HEK293T (cell line): Measurements from ENCODE around the gene MACIR.

Experiments
- CTCF ChIA-PET: fragments of 350-600 bp; formaldehyde crosslinking; extraction: SDS; loops from one replicate; lab custom pipeline; 2021; ENCODE audit warnings: antibody characterized with exemption, inconsistent platforms; lab: Yijun Ruan, JAX
- POLR2A ChIA-PET: fragments of 350-600 bp; formaldehyde crosslinking; extraction: SDS; loops from one replicate; lab custom pipeline; 2020; ENCODE audit warnings: antibody characterized with exemption, inconsistent platforms; lab: Yijun Ruan, JAX
- DNase-seq: peaks from one replicate; pipeline ENCODE4 v3.0.0; 2012; ENCODE audit warnings: mixed read lengths; ENCODE audit errors: extremely low spot score
- ARNT ChIP-seq: fragments of 450-650 bp; IDR thresholded peaks from 2 replicates; pipeline ENCODE4 v1.6.1; 2017; ENCODE audit warnings: mild to moderate bottlenecking
- BHLHE40 ChIP-seq: fragments of 450-650 bp; IDR thresholded peaks from 2 replicates; pipeline ENCODE4 v1.6.1; 2016; ENCODE audit warnings: mild to moderate bottlenecking, moderate library complexity, borderline replicate concordance
- CTBP1 ChIP-seq: fragments of 450-650 bp; IDR thresholded peaks from 2 replicates; pipeline ENCODE4 v1.6.1; 2016; ENCODE audit warnings: borderline replicate concordance
- ELF4 ChIP-seq: fragments of 450-650 bp; IDR thresholded peaks from 2 replicates; pipeline ENCODE4 v1.6.1; 2017; ENCODE audit warnings: antibody characterized with exemption
- FOXA1 ChIP-seq: fragments of 450-650 bp; IDR thresholded peaks from 2 replicates; pipeline ENCODE4 v1.6.1; 2016; ENCODE audit warnings: mild to moderate bottlenecking
- FOXK2 ChIP-seq: fragments of 450-650 bp; IDR thresholded peaks from 2 replicates; pipeline ENCODE4 v1.6.1; 2016; ENCODE audit warnings: mild to moderate bottlenecking
- FOXM1 ChIP-seq: fragments of 450-650 bp; IDR thresholded peaks from 2 replicates; pipeline ENCODE4 v1.6.1; 2017; ENCODE audit warnings: mild to moderate bottlenecking, borderline replicate concordance
- HDGF ChIP-seq: fragments of 450-650 bp; IDR thresholded peaks from 2 replicates; pipeline ENCODE4 v1.6.1; 2017; ENCODE audit warnings: antibody characterized with exemption, borderline replicate concordance
- L3MBTL2 ChIP-seq: fragments of 450-650 bp; conservative IDR thresholded peaks from 2 replicates; pipeline ENCODE4 v1.6.1; 2016; ENCODE audit warnings: mild to moderate bottlenecking
- LEF1 ChIP-seq: fragments of 450-650 bp; IDR thresholded peaks from 2 replicates; pipeline ENCODE4 v1.6.1; 2017; ENCODE audit warnings: mild to moderate bottlenecking, borderline replicate concordance
- NFRKB ChIP-seq: fragments of 450-650 bp; IDR thresholded peaks from 2 replicates; pipeline ENCODE4 v1.6.1; 2016; ENCODE audit warnings: mild to moderate bottlenecking, moderate library complexity
- SP1 ChIP-seq: fragments of 450-650 bp; IDR thresholded peaks from 2 replicates; pipeline ENCODE4 v1.6.1; 2017
- SUZ12 ChIP-seq: fragments of 450-650 bp; IDR thresholded peaks from 2 replicates; pipeline ENCODE4 v1.6.1; 2016; ENCODE audit warnings: mild to moderate bottlenecking
- TARDBP ChIP-seq: fragments of 450-650 bp; IDR thresholded peaks from 2 replicates; pipeline ENCODE4 v1.6.1; 2016
- ZNF384 ChIP-seq: fragments of 450-650 bp; IDR thresholded peaks from 2 replicates; pipeline ENCODE4 v1.6.1; 2016
- TF ChIP-seq, protein P1 (sequence below): fragments of 450-650 bp; IDR thresholded peaks from 2 replicates; pipeline ENCODE4 v1.6.1; 2016

The MACIR gene

DNA sequence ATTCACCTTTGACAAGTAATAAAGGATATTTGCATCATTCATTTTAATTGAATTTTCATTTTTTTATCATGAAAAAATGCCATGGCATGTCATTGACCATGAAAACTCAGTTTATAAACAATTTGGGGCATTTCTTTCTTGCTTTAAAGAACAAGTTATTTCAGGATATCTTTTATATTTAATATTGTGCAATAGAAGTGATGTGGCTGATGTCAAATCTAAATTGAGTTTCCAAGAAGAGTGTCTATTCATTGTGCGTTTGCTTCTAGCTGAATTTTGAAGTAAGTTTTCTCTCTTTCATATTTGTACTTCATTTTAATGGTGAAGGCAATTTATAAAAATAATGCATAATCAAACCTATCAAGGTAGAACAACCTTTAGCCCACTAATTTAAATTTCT is 30.5 kb downstream of the MACIR start:
- DNase-seq, result no peak
- no peak for TF ChIP-seq FOXK2
- no peak for TF ChIP-seq HDGF
- TF ChIP-seq TARDBP, result no peak
- TF ChIP-seq ELF4, result no peak
- no peak for TF ChIP-seq LEF1
- TF ChIP-seq, protein P1, sequence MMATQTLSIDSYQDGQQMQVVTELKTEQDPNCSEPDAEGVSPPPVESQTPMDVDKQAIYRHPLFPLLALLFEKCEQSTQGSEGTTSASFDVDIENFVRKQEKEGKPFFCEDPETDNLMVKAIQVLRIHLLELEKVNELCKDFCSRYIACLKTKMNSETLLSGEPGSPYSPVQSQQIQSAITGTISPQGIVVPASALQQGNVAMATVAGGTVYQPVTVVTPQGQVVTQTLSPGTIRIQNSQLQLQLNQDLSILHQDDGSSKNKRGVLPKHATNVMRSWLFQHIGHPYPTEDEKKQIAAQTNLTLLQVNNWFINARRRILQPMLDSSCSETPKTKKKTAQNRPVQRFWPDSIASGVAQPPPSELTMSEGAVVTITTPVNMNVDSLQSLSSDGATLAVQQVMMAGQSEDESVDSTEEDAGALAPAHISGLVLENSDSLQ, result no peak
- no peak for TF ChIP-seq L3MBTL2
- no peak for TF ChIP-seq FOXM1
- TF ChIP-seq NFRKB, result no peak
- TF ChIP-seq SUZ12, result no peak
- TF ChIP-seq ZNF384, result no peak
- TF ChIP-seq ARNT, result no peak
- no peak for TF ChIP-seq CTBP1
- TF ChIP-seq BHLHE40, result no peak
- TF ChIP-seq SP1, result no peak
- ChIA-PET POLR2A (no interaction called here), CTCF (no interaction called here)

DNA sequence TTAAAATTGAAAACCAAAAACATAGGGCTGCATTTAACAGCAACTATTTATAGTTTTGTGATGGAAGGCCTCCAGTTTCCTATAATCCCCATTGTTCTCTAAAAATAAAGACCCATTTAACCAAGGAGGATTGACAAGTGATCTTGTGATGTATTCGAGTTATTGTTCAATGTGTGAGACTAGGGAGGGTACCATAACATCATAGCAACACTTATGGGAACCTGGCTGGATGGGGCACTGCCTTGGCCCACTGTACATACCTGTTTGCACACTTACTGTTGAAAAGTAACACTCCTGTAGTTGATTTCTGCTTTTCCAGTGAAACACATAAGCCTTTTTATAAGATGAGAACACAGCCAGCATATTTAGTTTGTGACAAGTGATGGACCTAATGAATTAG is 32.3 kb downstream of the MACIR start:
- DNase-seq, result no peak
- TF ChIP-seq HDGF, result no peak
- no peak for TF ChIP-seq CTBP1
- TF ChIP-seq ELF4, result no peak
- no peak for TF ChIP-seq FOXM1
- no peak for TF ChIP-seq ARNT
- no peak for TF ChIP-seq L3MBTL2
- no peak for TF ChIP-seq LEF1
- no peak for TF ChIP-seq FOXA1
- TF ChIP-seq SP1, result no peak
- no peak for TF ChIP-seq SUZ12
- TF ChIP-seq NFRKB, result no peak
- TF ChIP-seq BHLHE40, result no peak
- no peak for TF ChIP-seq FOXK2
- TF ChIP-seq, protein P1, result no peak
- no peak for TF ChIP-seq TARDBP
- TF ChIP-seq ZNF384, result no peak
- POLR2A ChIA-PET, result no interaction called here
- CTCF ChIA-PET, result no interaction called here

DNA sequence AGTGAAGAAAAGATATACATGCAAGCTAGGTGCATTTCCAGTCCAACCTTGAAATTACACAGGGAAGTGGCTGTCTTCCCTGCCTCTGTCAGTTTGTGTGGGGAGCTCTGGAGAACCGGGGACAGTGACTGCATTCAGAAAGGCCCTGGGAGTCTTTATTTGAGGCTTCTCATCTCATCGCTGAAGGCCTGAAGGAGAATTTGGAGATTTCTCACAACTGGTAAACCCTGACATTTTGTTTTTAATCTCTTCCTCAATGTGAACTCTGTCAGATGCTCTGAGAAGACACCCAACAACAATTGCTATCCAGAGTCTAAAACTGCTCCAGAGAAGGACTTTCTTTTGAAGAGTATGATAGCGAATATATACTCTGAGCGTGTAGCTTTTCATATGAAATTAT is 33.0 kb downstream of the MACIR start:
- no peak for DNase-seq
- TF ChIP-seq FOXM1 (no peak), SP1 (no peak), CTBP1 (no peak), L3MBTL2 (no peak), TARDBP (no peak), ELF4 (no peak), FOXK2 (no peak), FOXA1 (no peak), ARNT (no peak), HDGF (no peak), NFRKB (no peak), SUZ12 (no peak), LEF1 (no peak)
- TF ChIP-seq, protein P1, result no peak
- CTCF ChIA-PET, result no interaction called here
- POLR2A ChIA-PET, result no interaction called here

DNA sequence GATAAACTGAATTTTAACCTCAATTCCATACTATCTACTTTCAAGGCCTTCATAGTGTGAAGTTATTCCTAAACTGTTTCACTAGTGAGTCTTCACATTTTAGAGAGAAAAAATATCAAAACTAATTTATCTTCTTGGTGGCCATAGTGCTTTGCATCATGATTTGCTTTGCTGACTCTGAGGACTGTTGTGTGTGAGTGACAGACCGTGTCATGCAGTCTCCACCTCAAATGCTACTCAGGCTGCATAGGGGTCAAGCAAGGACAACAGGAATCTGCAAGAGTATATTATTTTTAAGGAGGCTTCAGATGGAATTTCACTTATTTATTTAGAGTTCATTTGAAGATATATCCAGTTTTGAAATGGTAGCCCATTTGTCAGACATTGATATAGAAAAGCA is 34.5 kb downstream of the MACIR start:
- DNase-seq, result no peak
- TF ChIP-seq NFRKB, result no peak
- TF ChIP-seq CTBP1, result no peak
- no peak for TF ChIP-seq BHLHE40
- TF ChIP-seq LEF1, result no peak
- TF ChIP-seq SUZ12, result no peak
- ChIA-PET CTCF (no interaction called here), POLR2A (no interaction called here)

DNA sequence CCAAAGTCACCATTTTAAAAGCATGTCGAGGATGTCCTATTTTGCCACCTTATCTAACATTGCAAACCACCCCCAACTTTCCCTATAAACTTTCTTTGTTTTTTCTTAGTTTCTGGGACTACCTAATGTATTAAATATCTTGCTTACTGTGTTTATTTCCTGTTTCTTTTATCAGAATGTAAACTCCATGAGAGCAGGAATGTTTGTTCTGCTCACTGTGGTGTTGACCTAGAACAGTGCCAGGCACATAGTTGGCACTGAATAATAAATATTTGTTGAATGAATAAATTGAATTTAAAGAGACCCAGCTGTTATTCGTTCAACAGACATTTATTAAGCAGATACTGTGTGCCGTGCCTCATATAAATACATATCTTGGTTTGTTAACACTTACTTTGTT is 35.2 kb downstream of the MACIR start:
- CTCF ChIA-PET, result no interaction called here
- POLR2A ChIA-PET, result no interaction called here
- TF ChIP-seq HDGF (no peak), FOXK2 (no peak), CTBP1 (no peak), NFRKB (no peak), L3MBTL2 (no peak), SUZ12 (no peak), LEF1 (no peak), ARNT (no peak), TARDBP (no peak), ELF4 (no peak), ZNF384 (no peak), FOXM1 (no peak), FOXA1 (no peak), BHLHE40 (no peak), SP1 (no peak)
- TF ChIP-seq, protein P1, result no peak
- DNase-seq, result no peak
